K562 (cell line): ENCODE measurements around the gene DIS3L2. TPM values are rescaled to one million over a fixed set of nuclear protein-coding genes. Genes with fewer than 3 reads are reported as not detected.

ENCODE experiments used
- ATAC-seq: fragments of 200-7000 bp; cut with Tn5 transposase; 3 replicates; pipeline ENCODE4 v1.9.1; 2020; ENCODE audit warnings: moderate library complexity
- BruUV-seq: library from RNA; stranded (reverse); fragments of 400-500 nt; replicated peaks from 2 replicates; lab custom pipeline; 2021; lab: Mats Ljungman, UMichigan
- CTCF ChIA-PET: fragments of 300-600 bp; formaldehyde crosslinking; extraction: SDS; loops from one replicate; lab custom pipeline; 2021; ENCODE audit warnings: low intra/inter-chr PET ratio; lab: Yijun Ruan, JAX
- POLR2A ChIA-PET: fragments of 300-600, 350-650 bp; sonication (Branson Sonifier 250); formaldehyde crosslinking; extraction: SDS; loops from one replicate; lab custom pipeline; 2021; ENCODE audit warnings: antibody characterized with exemption, inconsistent platforms; lab: Yijun Ruan, JAX
- DNase-seq, 4 experiments: peaks; one replicate each; pipeline versions ENCODE4 v3.0.0 to v3.0.0-alpha.2; 2011 to 2018; ENCODE audit warnings: low spot score in 3 of 4, mixed read lengths in 3 of 4; ENCODE audit errors: extremely low read depth in 1 of 4
- FAIRE-seq: peaks from 2 replicates; lab custom pipeline; 2011; peaks lifted over from hg19 to GRCh38; lab: Jason Lieb, UNC
- H2AFZ ChIP-seq: 2 replicates; pipeline ENCODE4 v1.6.0; 2011; ENCODE audit warnings: low read depth, low read length, control low read depth, inconsistent platforms
- H3K27ac ChIP-seq: fragments of 200-600 bp; 3 replicates; pipeline ENCODE4 v1.8.0; 2011; ENCODE audit warnings: low read depth, mild to moderate bottlenecking, control low read depth, inconsistent platforms, low read length, moderate library complexity, mixed read lengths; ENCODE audit errors: extremely low read depth
- H3K27me3 ChIP-seq, 2 experiments: fragments of 300-600 bp in 1 of 2; 2 replicates in 1 of 2; 3 replicates in 1 of 2; pipeline versions ENCODE4 v1.6.0 to v1.8.0; 2011; ENCODE audit warnings: inconsistent platforms in 2 of 2, low read length in 2 of 2, mild to moderate bottlenecking in 1 of 2, mixed read lengths in 1 of 2, moderate library complexity in 1 of 2; ENCODE audit not compliant: control insufficient read depth in 2 of 2, insufficient read depth in 2 of 2
- H3K36me3 ChIP-seq: fragments of 300-600 bp; 3 replicates; pipeline ENCODE4 v1.8.0; 2011; ENCODE audit warnings: mild to moderate bottlenecking, low read length, inconsistent platforms; ENCODE audit not compliant: control insufficient read depth, insufficient read depth
- H3K4me1 ChIP-seq, 2 experiments: fragments of 200-600 bp in 1 of 2; replicated peaks in 1 of 2; 2 replicates in 1 of 2; 3 replicates in 1 of 2; pipeline versions ENCODE4 v1.5.1 to v1.8.0; 2011; ENCODE audit warnings: inconsistent platforms in 2 of 2, low read length in 2 of 2, mild to moderate bottlenecking in 1 of 2, mixed read lengths in 1 of 2, moderate library complexity in 1 of 2; ENCODE audit not compliant: control insufficient read depth in 2 of 2, insufficient read depth in 2 of 2
- H3K4me2 ChIP-seq: 2 replicates; pipeline ENCODE4 v1.6.1; 2011; ENCODE audit warnings: low read length, control low read depth, inconsistent platforms, mixed read lengths; ENCODE audit not compliant: insufficient read depth
- H3K4me3 ChIP-seq: fragments of 200-600 bp; sonication (generic), shearing (Covaris generic); 2 replicates; pipeline ENCODE4 v1.5.1; 2016; ENCODE audit warnings: control low read depth, inconsistent platforms
- H3K79me2 ChIP-seq: fragments of 200-600 bp; 3 replicates; pipeline ENCODE4 v1.8.0; 2011; ENCODE audit warnings: low read length, inconsistent platforms; ENCODE audit not compliant: control insufficient read depth, insufficient read depth
- H3K9ac ChIP-seq, 2 experiments: 2 replicates each; pipeline versions ENCODE4 v1.6.0 to v1.6.1; 2011; ENCODE audit warnings: low read depth in 2 of 2, low read length in 2 of 2, control low read depth in 1 of 2, inconsistent platforms in 1 of 2, mild to moderate bottlenecking in 1 of 2, mixed read lengths in 1 of 2; ENCODE audit not compliant: insufficient read depth in 1 of 2
- H3K9me1 ChIP-seq: one replicate; pipeline ENCODE4 v1.6.0; 2011; ENCODE audit warnings: inconsistent platforms, mild to moderate bottlenecking, low read length, moderate library complexity; ENCODE audit not compliant: control insufficient read depth, insufficient read depth
- H3K9me3 ChIP-seq: replicated peaks from 2 replicates; pipeline ENCODE4 v1.5.1; 2011; ENCODE audit warnings: low read depth, low read length, inconsistent platforms; ENCODE audit not compliant: control insufficient read depth, insufficient read depth
- H4K20me1 ChIP-seq: replicated peaks from 2 replicates; pipeline ENCODE4 v1.6.1; 2011; ENCODE audit warnings: low read length, inconsistent platforms, mixed read lengths; ENCODE audit not compliant: control insufficient read depth, insufficient read depth
- BRF2 ChIP-seq: IDR thresholded peaks from 3 replicates; pipeline ENCODE4 v1.6.1; 2011; ENCODE audit warnings: borderline replicate concordance, mild to moderate bottlenecking; ENCODE audit not compliant: insufficient read length, insufficient read depth
- CEBPZ ChIP-seq: fragments of 150-350 bp; IDR thresholded peaks from 2 replicates; pipeline ENCODE4 v1.6.1; 2014; ENCODE audit warnings: low read depth, mild to moderate bottlenecking, low read length, borderline replicate concordance
- ELF2 ChIP-seq: fragments of 250-450 bp; sonication (Bioruptor Pico); IDR thresholded peaks from 2 replicates; pipeline ENCODE4 v1.5.0; 2021; ENCODE audit warnings: mild to moderate bottlenecking
- FOS ChIP-seq: IDR thresholded peaks from 3 replicates; pipeline ENCODE4 v1.6.1; 2011; ENCODE audit not compliant: insufficient read length; ENCODE audit errors: extremely low read depth
- GTF2B ChIP-seq: IDR thresholded peaks from 2 replicates; pipeline ENCODE4 v1.6.1; 2011; ENCODE audit not compliant: insufficient read length; ENCODE audit errors: extremely low read depth
- RBM39 ChIP-seq: fragments of 200-400 bp; formaldehyde crosslinking; optimal IDR thresholded peaks from 2 replicates; pipeline ENCODE3; 2018; ENCODE audit warnings: low read depth, low read length
- TBL1XR1 ChIP-seq, 2 experiments: IDR thresholded peaks; 2 replicates each; pipeline ENCODE4 v1.6.1; 2012; ENCODE audit warnings: improper control_type of control experiment in 2 of 2, low read length in 2 of 2, mild to moderate bottlenecking in 1 of 2
- TOE1 ChIP-seq, 2 experiments: fragments of 450-650 bp in 1 of 2; sonication (generic) in 1 of 2; formaldehyde crosslinking in 1 of 2; IDR thresholded peaks; 2 replicates each; pipeline versions ENCODE4 v1.7.1 to v1.8.0; 2016 to 2022; ENCODE audit warnings: borderline replicate concordance in 2 of 2, mild to moderate bottlenecking in 2 of 2, antibody characterized with exemption in 1 of 2, inconsistent platforms in 1 of 2, low read depth in 1 of 2, missing genetic modification reagents in 1 of 2, moderate library complexity in 1 of 2
- ZNF165 ChIP-seq: fragments of 250-450 bp; sonication (Bioruptor Pico); IDR thresholded peaks from 2 replicates; pipeline ENCODE4 v1.4.0; 2020; ENCODE audit warnings: borderline replicate concordance
- WGBS: fragments of 100-300 bp; shearing (Covaris generic); methylation state at CpG from one replicate; pipeline ENCODE4 v1.1.6; 2016; ENCODE audit warnings: low coverage, mixed read lengths; ENCODE audit not compliant: insufficient coverage; ENCODE audit errors: missing lambda C conversion rate; 5-methylcytosine and 5-hydroxymethylcytosine counted together
- in situ Hi-C: fragments of 300-500 bp; cut with MboI; formaldehyde crosslinking; loops from 4 replicates; pipeline ENCODE4 v1.15.0; 2018; ENCODE audit warnings: inconsistent platforms, mixed read lengths
- intact Hi-C: fragments of 100-400 bp; cut with micrococcal nuclease; formaldehyde crosslinking; loops from 2 replicates; pipeline ENCODE4 v1.14.2; 2022
- polyA plus RNA-seq, 8 experiments: library from polyadenylated mRNA; depleted of rRNA in 4 of 8; stranded (reverse) in 5 of 8; unstranded in 3 of 8; fragments of >200 nt; fragmentation: Nextera tagmentation in 2 of 8; fragmentation: Illumina TruSeq in 1 of 8; extraction: Ambion mirVana in 2 of 8; extraction: Trizol in 1 of 8; gene quantifications; 2 replicates each; pipeline versions ENCODE4 v1.2.1 to v1.2.3, GENCODE V29; 2011 to 2014; ENCODE audit warnings: inconsistent platforms in 1 of 8, missing spikeins in 1 of 8
- total RNA-seq, 7 experiments: library from RNA; depleted of rRNA in 6 of 7; stranded (reverse); fragments of >200 nt in 6 of 7; fragmentation: Illumina TruSeq in 2 of 7; extraction: Trizol in 2 of 7; gene quantifications; 2 replicates each; pipeline versions ENCODE4 v1.2.1 to v1.2.3, GENCODE V29; 2011 to 2021; ENCODE audit warnings: low replicate concordance in 1 of 7

DIS3L2 gene
- total and polyA plus RNA-seq, 9 of the 15 experiments (the other 6 are each of a cell fraction or from before 2014, with no cell fraction given): 1.5 to 19.2 (median 11.2) TPM

- FAIRE-seq: no peak
- intact Hi-C loops (no loop called here), in situ Hi-C loops (no loop called here)
- Histone ChIP-seq H3K4me2 (no peak overlapping the region), H3K27me3 (no peaks in the 10 kb centered on the region), H3K4me1 (no peaks in the 10 kb centered on the region; a peak in 1 of 5 replicates), H3K79me2 (no peaks in the 10 kb centered on the region), H2AFZ (no peak overlapping the region), H3K9me1 (no peaks in the 10 kb centered on the region), H3K4me3 (no peak overlapping the region), H3K27ac (no peak overlapping the region), H3K9ac (no peak overlapping the region), H4K20me1 (no peaks in the 10 kb centered on the region; the same call in 1 of the 2 replicates), H3K9me3 (no peaks in the 10 kb centered on the region), H3K36me3 (no peaks in the 10 kb centered on the region)
- WGBS: 91% methylated on average over 6 of the region's 6 CpGs
- ChIA-PET POLR2A (no interaction called here), CTCF (no interaction called here)
- TF ChIP-seq FOS: no peak
- TF ChIP-seq BRF2: no peak
- TF ChIP-seq ELF2 (CRISPR knock-in tag): no peak
- no peak for TF ChIP-seq TBL1XR1 (IDR thresholded peaks at IDR 0.05; ENCODE audit: low read length in 2 of 2)
- no peak for TF ChIP-seq GTF2B
- no peak for TF ChIP-seq TOE1 (IDR thresholded peaks at IDR 0.05; ENCODE audit: borderline replicate concordance)
- TF ChIP-seq TOE1 (CRISPR knock-in tag; IDR thresholded peaks at IDR 0.05; ENCODE audit: borderline replicate concordance, low read depth): no peak
- no peak for TF ChIP-seq ZNF165
- no peak for TF ChIP-seq RBM39
- TF ChIP-seq CEBPZ: no peak
- no TSS peak for BruUV-seq
- ATAC-seq: no peak
- DNase-seq: no peak
Observed at GRCh38 chr2:232210306-232210705, 248.8 kb downstream of the DIS3L2 start.
